Endothelial cell of umbilical vein (primary cell): ENCODE results near the gene PLEKHG4B. TPM values are rescaled to one million over a fixed set of nuclear protein-coding genes. Genes with fewer than 3 reads are reported as not detected.

Experiments
- BruUV-seq: library from RNA; stranded (reverse); fragments of 400-500 nt; replicated peaks from 2 replicates; lab custom pipeline; 2021; lab: Mats Ljungman, UMichigan
- CTCF ChIA-PET: fragments of 300-600, 350-600 bp; sonication (Branson Sonifier 250); formaldehyde crosslinking; loops from one replicate; lab custom pipeline; 2021; ENCODE audit warnings: antibody characterized with exemption, inconsistent platforms; lab: Charles Lee
- POLR2A ChIA-PET: fragments of 300-600, 350-600 bp; sonication (Branson Sonifier 250); formaldehyde crosslinking; loops from one replicate; lab custom pipeline; 2021; ENCODE audit warnings: antibody characterized with exemption, inconsistent platforms; lab: Charles Lee
- DNase-seq: peaks from one replicate; pipeline ENCODE4 v3.0.0-alpha.2; 2011; ENCODE audit warnings: low read depth, low spot score
- FAIRE-seq: peaks from 2 replicates; lab custom pipeline; 2011; peaks lifted over from hg19 to GRCh38; lab: Jason Lieb, UNC
- H2AFZ ChIP-seq: 2 replicates; pipeline ENCODE4 v1.6.0; 2012; ENCODE audit warnings: low read depth, low read length, control low read depth, inconsistent platforms
- H3K27ac ChIP-seq: 2 replicates; pipeline ENCODE4 v1.5.1; 2011; ENCODE audit warnings: low read depth, mild to moderate bottlenecking, control low read depth, low read length, moderate library complexity; ENCODE audit not compliant: insufficient read depth
- H3K27me3 ChIP-seq, 2 experiments: 2 replicates each; pipeline versions ENCODE4 v1.6.0 to v1.6.1; 2011; ENCODE audit warnings: low read length in 2 of 2, mixed read lengths in 1 of 2; ENCODE audit not compliant: control insufficient read depth in 2 of 2, insufficient read depth in 2 of 2
- H3K36me3 ChIP-seq, 2 experiments: 2 replicates in 1 of 2; 3 replicates in 1 of 2; pipeline ENCODE4 v1.5.1; 2011; ENCODE audit warnings: low read length in 2 of 2, mild to moderate bottlenecking in 1 of 2, moderate library complexity in 1 of 2; ENCODE audit not compliant: control insufficient read depth in 2 of 2, insufficient read depth in 2 of 2; ENCODE audit errors: extremely low read depth in 1 of 2
- H3K4me1 ChIP-seq: 3 replicates; pipeline ENCODE4 v1.5.1; 2011; ENCODE audit warnings: mild to moderate bottlenecking, low read length; ENCODE audit not compliant: control insufficient read depth, insufficient read depth; ENCODE audit errors: extremely low read depth
- H3K4me2 ChIP-seq: 2 replicates; pipeline ENCODE4 v1.6.1; 2011; ENCODE audit warnings: low read length, control low read depth, mixed read lengths; ENCODE audit not compliant: insufficient read depth
- H3K4me3 ChIP-seq, 3 experiments: fragments of 200-600 bp in 1 of 3; sonication (generic), shearing (Covaris generic) in 1 of 3; replicated peaks in 1 of 3; 2 replicates each; pipeline ENCODE4 v1.5.1; 2011 to 2016; ENCODE audit warnings: control low read depth in 3 of 3, low read length in 3 of 3, mild to moderate bottlenecking in 2 of 3, inconsistent platforms in 1 of 3, low read depth in 1 of 3, moderate library complexity in 1 of 3; ENCODE audit not compliant: insufficient read depth in 1 of 3
- H3K79me2 ChIP-seq: 2 replicates; pipeline ENCODE4 v1.6.0; 2012; ENCODE audit warnings: low read length, inconsistent platforms; ENCODE audit not compliant: control insufficient read depth, insufficient read depth
- H3K9ac ChIP-seq: replicated peaks from 2 replicates; pipeline ENCODE3; 2011; ENCODE audit warnings: low read length, control low read depth; ENCODE audit not compliant: insufficient read depth; ENCODE audit errors: extremely low read depth
- H3K9me1 ChIP-seq: replicated peaks from 3 replicates; pipeline ENCODE4 v1.6.0; 2011; ENCODE audit warnings: mild to moderate bottlenecking, low read length; ENCODE audit not compliant: control insufficient read depth, insufficient read depth; ENCODE audit errors: extremely low read depth
- H3K9me3 ChIP-seq: replicated peaks from 2 replicates; pipeline ENCODE4 v1.5.1; 2012; ENCODE audit warnings: low read length, inconsistent platforms; ENCODE audit not compliant: control insufficient read depth, insufficient read depth
- H4K20me1 ChIP-seq: replicated peaks from 2 replicates; pipeline ENCODE3; 2011; ENCODE audit warnings: mild to moderate bottlenecking, low read length; ENCODE audit not compliant: control insufficient read depth, insufficient read depth; ENCODE audit errors: extremely low read depth
- EZH2 ChIP-seq: IDR thresholded peaks from 2 replicates; pipeline ENCODE4 v1.6.1; 2012; ENCODE audit warnings: borderline replicate concordance, low read depth, mild to moderate bottlenecking, moderate library complexity, low read length, inconsistent platforms; ENCODE audit not compliant: severe bottlenecking
- GATA2 ChIP-seq: IDR thresholded peaks from 2 replicates; pipeline ENCODE4 v1.7.0; 2011; ENCODE audit warnings: low read depth, mild to moderate bottlenecking, moderate library complexity, mixed read lengths, low read length; ENCODE audit not compliant: insufficient read length, insufficient read depth
- JUN ChIP-seq: IDR thresholded peaks from 2 replicates; pipeline ENCODE4 v1.6.1; 2011; ENCODE audit warnings: borderline replicate concordance, low read depth; ENCODE audit not compliant: insufficient read length, insufficient read depth
- MYC ChIP-seq: IDR thresholded peaks from one replicate; pipeline ENCODE4 v1.6.1; 2011; ENCODE audit warnings: mild to moderate bottlenecking, low read depth, low read length
- POLR2A ChIP-seq: IDR thresholded peaks from 2 replicates; pipeline ENCODE4 v1.6.1; 2012; ENCODE audit warnings: low read depth, mild to moderate bottlenecking, control low read depth, low read length
- dilution Hi-C: fragments of 300-500 bp; cut with MboI; formaldehyde crosslinking; loops from one replicate; pipeline ENCODE4 v1.15.0; 2019; ENCODE audit warnings: low sequenced_read_pairs; ENCODE audit not compliant: extremely low pct_ligation_motif_present
- intact Hi-C: fragments of 100-400 bp; cut with micrococcal nuclease; formaldehyde crosslinking; loops from one replicate; pipeline ENCODE4 v1.10.0; 2022
- polyA plus RNA-seq, 4 experiments: library from polyadenylated mRNA; depleted of rRNA in 3 of 4; stranded (reverse) in 3 of 4; unstranded in 1 of 4; fragments of >200 nt; gene quantifications; 2 replicates each; pipeline versions ENCODE4 v1.2.1 to v1.2.3, GENCODE V29; 2011 to 2012; ENCODE audit warnings: missing spikeins in 1 of 4
- total RNA-seq: library from RNA; stranded (reverse); gene quantifications from 2 replicates; pipeline ENCODE4 v1.2.3, GENCODE V29; 2021
- TF ChIP-seq, protein P1 (sequence below), 2 donors: IDR thresholded peaks; 1 replicate in 1 of 2; 2 replicates in 1 of 2; pipeline ENCODE4 v1.5.1; 2011; ENCODE audit warnings: low read length in 2 of 2, mild to moderate bottlenecking in 2 of 2, moderate library complexity in 2 of 2, control low read depth in 1 of 2, inconsistent platforms in 1 of 2, low read depth in 1 of 2; ENCODE audit not compliant: insufficient read depth in 1 of 2; ENCODE audit errors: extremely low read depth in 1 of 2
- TF ChIP-seq, protein P2 (sequence below): IDR thresholded peaks from 2 replicates; pipeline ENCODE4 v1.6.1; 2011; ENCODE audit not compliant: insufficient read depth, insufficient read length

The PLEKHG4B gene
- total and polyA plus RNA-seq, 2 donors (not counting 3 experiments of a cell fraction or from before 2014, with no cell fraction given): not detected

DNA sequence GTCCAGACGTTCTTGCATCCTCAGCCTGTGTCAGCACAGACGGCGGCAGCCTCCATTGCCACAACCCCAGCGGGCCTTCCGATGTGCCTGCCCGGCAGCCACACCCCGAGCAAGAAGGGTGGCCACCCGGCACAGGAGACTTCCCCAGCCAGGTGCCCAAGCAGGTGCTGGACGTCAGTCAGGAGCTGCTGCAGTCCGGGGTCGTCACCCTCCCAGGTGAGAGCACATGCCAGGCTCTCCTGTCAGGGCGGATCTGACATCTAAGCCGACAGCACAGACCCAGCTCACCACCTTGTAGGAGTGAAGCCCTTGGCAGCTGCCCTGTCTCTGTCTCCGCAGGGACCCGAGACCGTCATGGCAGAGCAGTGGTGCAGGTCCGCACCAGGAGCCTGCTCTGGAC, 51.1 kb downstream of the PLEKHG4B start:
- Histone ChIP-seq H3K4me1 (no peaks in the 10 kb centered on the region), H3K4me3 (no peak overlapping the region), H4K20me1 (no peaks in the 10 kb centered on the region), H3K9ac (no peak overlapping the region), H3K36me3 (no peaks in the 10 kb centered on the region), H3K27ac (no peak overlapping the region), H3K4me2 (no peak overlapping the region), H3K9me1 (no peaks in the 10 kb centered on the region), H3K27me3 (no peaks in the 10 kb centered on the region), H3K9me3 (no peaks in the 10 kb centered on the region), H3K79me2 (no peaks in the 10 kb centered on the region), H2AFZ (no peak overlapping the region)
- intact Hi-C loops (no loop called here), dilution Hi-C loops (no loop called here)
- FAIRE-seq (no peak), DNase-seq (no peak)
- BruUV-seq: no TSS peak
- POLR2A ChIA-PET: no interaction called here
- CTCF ChIA-PET: no interaction called here
- TF ChIP-seq, protein P1, sequence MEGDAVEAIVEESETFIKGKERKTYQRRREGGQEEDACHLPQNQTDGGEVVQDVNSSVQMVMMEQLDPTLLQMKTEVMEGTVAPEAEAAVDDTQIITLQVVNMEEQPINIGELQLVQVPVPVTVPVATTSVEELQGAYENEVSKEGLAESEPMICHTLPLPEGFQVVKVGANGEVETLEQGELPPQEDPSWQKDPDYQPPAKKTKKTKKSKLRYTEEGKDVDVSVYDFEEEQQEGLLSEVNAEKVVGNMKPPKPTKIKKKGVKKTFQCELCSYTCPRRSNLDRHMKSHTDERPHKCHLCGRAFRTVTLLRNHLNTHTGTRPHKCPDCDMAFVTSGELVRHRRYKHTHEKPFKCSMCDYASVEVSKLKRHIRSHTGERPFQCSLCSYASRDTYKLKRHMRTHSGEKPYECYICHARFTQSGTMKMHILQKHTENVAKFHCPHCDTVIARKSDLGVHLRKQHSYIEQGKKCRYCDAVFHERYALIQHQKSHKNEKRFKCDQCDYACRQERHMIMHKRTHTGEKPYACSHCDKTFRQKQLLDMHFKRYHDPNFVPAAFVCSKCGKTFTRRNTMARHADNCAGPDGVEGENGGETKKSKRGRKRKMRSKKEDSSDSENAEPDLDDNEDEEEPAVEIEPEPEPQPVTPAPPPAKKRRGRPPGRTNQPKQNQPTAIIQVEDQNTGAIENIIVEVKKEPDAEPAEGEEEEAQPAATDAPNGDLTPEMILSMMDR (IDR thresholded peaks at IDR 0.05; ENCODE audit: extremely low read depth in 1 of 2, insufficient read depth in 1 of 2, low read depth in 1 of 2, low read length in 2 of 2): no peak
- TF ChIP-seq POLR2A (no peak), JUN (no peak), EZH2 (no peak)

DNA sequence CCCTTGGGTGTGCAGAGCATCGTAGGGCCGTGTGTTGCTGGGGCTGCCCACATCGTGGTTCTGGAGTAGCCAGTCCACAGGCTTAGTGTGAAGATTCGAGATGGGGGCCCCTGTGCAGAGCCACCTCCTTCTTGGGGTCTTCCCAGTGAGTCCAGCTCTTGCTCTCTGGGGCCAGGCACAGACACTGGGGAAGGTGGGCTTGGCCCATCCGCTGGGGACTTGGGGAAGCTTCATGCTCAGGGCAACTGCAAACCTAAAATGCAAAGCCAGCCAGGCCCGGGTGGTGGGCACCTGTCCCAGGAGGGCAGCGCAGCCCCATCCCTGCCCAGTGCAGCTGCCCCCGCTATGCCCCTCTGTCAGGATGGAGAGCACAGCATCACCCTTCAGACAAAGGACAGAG, 53.0 kb downstream of the PLEKHG4B start:
- no TSS peak for BruUV-seq
- no peaks in the 10 kb centered on the region for H3K79me2 ChIP-seq
- no peak for DNase-seq
- dilution Hi-C loops: no loop called here
- H4K20me1 ChIP-seq: no peaks in the 10 kb centered on the region
- H3K27ac ChIP-seq: no peak overlapping the region
- no peak overlapping the region for H3K4me3 ChIP-seq
- no peak overlapping the region for H3K9ac ChIP-seq
- no peak overlapping the region for H3K4me2 ChIP-seq
- POLR2A ChIA-PET: no interaction called here
- no peaks in the 10 kb centered on the region for H3K36me3 ChIP-seq
- CTCF ChIA-PET: no interaction called here
- no peaks in the 10 kb centered on the region for H3K9me1 ChIP-seq
- intact Hi-C loops: no loop called here
- TF ChIP-seq EZH2 (no peak), MYC (no peak), JUN (no peak), GATA2 (no peak)
- TF ChIP-seq, protein P1 (IDR thresholded peaks at IDR 0.05; ENCODE audit: extremely low read depth in 1 of 2, insufficient read depth in 1 of 2, low read depth in 1 of 2, low read length in 2 of 2): no peak
- TF ChIP-seq, protein P2, sequence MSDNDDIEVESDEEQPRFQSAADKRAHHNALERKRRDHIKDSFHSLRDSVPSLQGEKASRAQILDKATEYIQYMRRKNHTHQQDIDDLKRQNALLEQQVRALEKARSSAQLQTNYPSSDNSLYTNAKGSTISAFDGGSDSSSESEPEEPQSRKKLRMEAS: no peak
- H3K9me3 ChIP-seq: no peaks in the 10 kb centered on the region
- FAIRE-seq: no peak
- H2AFZ ChIP-seq: no peak overlapping the region
- H3K27me3 ChIP-seq: no peaks in the 10 kb centered on the region
- H3K4me1 ChIP-seq: no peaks in the 10 kb centered on the region
